ENCODE measurements around the gene CLN6. TPM values are rescaled to one million over a fixed set of nuclear protein-coding genes. Genes with fewer than 3 reads are reported as not detected.
A peak's percentile ranks its signal among the peaks of the same experiment; 100 is the strongest.

CLN6 gene
- total RNA-seq, result 9.9 TPM
- long read RNA-seq, partial matches to known transcripts, result 0 of 7 reads
- long read RNA-seq, other reads (novel, unspliced or antisense), result 2 of 7 reads

DNA sequence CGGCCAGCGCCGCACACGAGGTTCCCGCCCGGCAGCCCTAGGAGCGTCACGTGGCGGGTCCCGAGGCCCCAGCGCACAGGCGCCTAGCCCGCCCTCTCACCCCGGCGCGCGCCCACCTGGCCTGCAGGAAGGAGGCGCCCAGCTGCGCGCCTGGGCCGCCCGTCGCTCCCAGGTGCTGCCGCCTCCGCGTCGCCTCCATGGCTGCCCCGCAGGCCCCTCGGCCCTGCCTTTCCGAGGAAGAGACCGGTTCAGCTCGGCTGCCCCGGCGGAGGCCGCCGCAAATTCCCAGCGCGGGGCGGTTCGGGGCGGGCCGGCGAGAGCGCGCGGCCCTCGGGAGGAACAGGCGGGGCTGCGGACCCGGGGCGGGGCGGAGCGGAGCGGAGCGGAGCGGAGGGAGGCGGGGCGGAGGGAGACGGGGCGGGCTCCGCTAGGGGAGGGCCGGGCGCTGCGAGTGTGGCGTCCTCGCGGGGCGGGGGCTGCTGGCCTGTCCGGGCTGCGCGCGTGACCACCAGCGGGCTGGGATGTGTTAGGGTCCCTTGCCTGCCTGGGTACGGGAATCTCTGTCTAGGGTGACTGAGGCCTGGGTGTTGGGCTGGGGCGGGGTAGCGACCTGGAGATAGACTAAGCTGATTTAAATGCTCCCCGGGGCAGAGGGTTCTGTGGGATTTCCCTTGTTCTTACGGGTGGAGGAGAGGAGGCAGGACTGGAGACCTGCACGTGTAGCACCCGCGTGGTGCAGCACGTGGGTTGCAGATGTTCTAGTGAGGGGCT lies at the start of gene CLN6:
Gene CLN6 (minus strand): TSS at position 343 of the 771 bp plus-strand sequence. CDS start 144 bp downstream, at position 199.
- intact Hi-C loops (cut with micrococcal nuclease), result no loop called here
- ATAC-seq (peak; percentile 98), DNase-seq (peak; percentile 90)

DNA sequence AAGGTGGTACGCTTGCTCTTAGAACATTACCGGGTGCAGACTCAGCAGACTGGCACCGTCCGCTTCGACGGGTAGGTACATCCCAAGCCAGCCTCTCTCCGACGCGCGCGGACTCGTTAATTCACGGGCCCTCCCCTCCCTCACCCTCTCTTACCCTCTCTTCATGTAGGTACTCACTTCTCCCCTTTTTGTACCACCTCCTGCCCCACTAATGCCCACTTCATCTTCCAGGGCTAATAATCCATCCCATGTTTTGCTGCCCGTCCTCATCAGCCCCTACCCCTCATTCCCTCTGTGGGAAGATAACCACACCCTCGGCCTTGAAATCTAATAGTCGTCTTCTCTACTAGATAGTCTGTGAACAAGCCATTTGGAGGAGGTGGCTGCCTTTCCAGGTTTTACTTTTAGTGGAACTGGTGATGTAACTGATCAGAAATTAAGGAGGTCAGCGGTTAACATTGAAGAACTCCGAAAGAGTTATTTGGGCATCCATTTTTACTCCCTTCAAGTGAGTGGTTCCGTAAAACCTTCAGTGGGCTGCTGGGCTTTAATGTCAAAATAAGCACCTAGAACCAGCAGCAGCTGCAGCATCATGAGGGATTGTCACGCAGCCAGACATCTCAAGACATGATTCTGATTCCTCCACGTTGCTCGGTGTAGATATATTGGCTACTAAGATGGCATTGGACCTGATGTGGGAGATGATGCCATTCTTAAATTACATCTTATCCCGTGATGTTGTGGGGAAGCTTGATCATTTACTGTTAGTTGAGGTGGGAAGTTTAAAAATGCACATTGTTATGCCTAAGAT lies 49.3 kb upstream of the CLN6 start:
- no peak for DNase-seq
- intact Hi-C loops (cut with micrococcal nuclease), result no loop called here
- peak; percentile 0 for ATAC-seq

DNA sequence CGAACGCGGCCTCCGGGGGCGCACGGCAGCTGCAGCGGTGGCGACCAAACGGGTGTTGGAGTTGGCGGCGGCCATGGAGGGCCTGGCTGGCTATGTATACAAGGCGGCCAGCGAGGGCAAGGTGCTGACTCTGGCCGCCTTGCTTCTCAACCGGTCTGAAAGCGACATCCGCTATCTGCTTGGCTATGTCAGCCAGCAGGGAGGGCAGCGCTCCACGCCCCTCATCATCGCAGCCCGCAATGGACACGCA lies 48.7 kb upstream of the CLN6 start:
- no peak for ATAC-seq
- no peak for DNase-seq
- intact Hi-C loops (cut with micrococcal nuclease), result no loop called here

DNA sequence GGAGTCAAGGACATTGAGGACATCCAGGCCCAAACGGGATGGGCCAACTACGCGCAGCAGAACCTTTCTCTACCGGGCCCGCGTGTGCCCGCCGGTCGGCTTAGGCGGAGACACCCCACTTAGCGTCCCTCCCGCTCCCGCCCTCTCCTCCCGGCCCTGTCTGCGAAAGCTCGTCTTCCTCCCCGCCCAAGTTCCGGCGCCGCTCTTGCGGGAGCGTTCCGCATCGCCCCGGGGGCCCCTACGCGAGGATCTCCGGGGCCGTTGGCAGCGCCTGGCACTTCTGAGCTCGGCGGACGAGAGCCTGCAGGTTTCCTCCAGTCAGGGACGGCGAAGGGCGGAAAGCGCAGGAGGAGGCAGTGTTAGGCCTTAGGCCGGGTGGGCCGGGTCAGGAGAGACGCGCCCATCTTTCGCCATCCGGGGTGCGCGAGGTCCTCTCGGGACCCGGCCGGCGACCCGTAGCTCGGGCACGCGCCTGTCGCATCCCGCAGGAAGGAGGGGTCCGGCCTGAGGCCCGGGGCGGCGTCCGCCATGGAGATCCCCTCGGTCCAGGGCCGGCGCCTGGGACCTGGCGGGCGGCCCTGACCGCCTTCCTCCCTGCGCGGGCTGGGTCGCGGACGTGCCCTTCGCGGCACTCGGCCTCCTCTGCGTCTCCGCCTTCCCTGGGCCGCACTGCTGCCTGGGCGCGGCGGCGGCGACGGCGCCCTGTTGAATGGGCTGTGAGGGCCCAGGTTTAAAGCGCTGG lies 48.2 kb upstream of the CLN6 start, which contains the start of gene FEM1B:
Gene FEM1B (plus strand): TSS at position 143 of the 742 bp plus-strand sequence. CDS start 673 bp downstream, outside the sequence.
- ATAC-seq, result peak; percentile 91
- intact Hi-C loops (cut with micrococcal nuclease), result no loop called here

DNA sequence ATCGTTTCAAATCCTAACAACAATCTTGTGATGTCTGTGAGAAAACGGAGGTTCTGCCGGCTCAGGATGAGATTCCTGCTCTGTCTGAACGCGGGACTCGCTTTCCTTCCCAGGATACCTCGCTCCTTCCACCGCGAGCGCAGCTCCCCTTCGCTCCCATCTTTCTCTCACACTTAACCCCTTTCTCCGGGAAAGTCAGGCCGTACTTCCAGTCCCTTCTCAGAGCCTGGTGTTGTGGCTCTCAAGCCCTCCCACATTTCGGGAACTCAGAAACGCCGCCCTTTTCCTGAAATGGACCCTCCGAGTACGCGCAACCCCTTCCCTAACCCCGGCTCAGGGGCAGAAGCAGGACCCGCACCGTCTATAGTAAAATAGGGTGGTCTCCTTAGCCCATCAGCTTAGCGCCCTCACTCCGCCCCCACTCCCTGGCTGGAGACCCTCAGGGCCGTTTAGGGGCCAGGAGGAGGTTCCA lies 47.6 kb upstream of the CLN6 start:
- ATAC-seq (peak; percentile 41), DNase-seq (no peak)
- intact Hi-C loops (cut with micrococcal nuclease), result no loop called here

More for the DNA sequence above, 48.2 kb upstream of the CLN6 start, which contains the start of gene FEM1B:
- peak; percentile 93 for DNase-seq

DNA sequence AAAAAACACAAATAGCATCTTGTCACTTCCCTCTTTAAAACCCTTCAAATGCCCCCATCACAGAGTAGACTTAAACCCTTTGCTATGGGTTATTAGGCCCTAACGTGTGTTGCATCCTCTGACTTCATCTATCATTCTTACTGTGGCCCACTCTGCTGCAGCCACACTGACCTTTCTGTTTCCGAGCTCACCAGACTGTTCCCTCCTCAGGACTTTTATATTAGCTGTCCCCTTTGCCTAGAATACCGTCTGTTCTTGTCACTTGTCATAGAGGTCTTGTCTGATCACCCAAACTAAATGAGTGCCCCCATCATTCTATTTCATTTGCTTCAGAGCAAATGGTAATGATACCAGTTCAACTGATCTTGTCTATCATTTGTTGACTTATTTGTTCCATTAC lies 47.1 kb upstream of the CLN6 start:
- intact Hi-C loops (cut with micrococcal nuclease), result no loop called here
- ATAC-seq (no peak), DNase-seq (no peak)

DNA sequence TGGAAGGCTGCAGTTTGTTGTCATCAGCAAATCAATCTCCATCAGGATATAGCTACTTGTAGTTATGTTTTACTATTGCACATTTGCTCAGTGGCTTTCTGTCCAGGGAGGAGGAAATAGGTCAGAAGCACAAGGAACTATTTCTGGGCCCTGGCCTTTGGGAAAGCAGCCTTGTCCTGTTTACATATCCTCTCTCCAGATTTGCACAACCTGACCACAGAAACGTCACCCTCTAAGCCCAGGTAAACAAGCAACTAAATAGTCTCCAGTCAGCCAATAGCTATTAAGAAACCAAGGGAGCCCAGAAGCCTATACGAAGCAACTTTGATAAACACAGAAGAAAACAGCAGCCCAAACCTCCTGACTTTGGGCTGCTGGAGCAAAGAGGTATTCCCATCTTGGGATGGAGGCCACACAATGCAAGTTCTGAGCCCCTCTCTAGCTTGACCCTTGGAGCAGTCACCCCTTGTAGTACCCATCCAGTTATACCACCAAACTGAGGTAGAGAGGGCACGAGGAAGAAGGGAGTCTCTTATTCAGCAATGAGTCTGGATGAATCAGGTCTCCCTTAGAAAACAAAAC lies 45.7 kb upstream of the CLN6 start:
- no peak for DNase-seq
- no peak for ATAC-seq
- intact Hi-C loops (cut with micrococcal nuclease), result no loop called here

DNA sequence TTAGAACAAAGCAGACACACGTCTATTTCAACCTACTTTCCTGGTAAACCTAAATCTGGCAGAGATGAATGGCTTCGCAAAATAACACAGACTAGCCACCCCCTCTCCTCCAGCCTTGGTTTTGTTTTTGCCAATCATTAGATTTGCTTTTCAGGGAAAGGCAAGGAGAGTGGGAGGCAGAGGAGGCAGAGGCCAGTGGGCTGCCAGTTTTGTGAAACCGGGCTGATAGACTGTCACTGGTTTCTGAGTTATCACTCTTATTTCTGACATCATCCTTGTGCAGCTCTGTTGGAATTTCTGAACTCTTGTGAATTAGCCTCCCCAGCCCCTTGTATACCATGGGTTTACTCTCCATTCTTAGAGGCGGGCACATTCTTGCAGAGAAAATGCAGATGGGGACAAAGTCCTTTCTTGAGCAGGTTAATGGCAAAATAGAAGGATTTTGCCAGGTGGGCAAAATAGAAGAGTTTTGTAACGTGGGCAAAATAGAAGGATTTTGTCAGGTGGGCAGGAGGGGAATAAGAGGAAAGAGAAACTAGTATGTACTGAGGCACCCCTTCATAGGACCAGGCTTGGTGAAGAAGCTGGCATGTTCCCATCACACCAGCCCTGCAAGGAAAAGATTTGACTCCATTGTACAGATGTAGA lies 44.8 kb upstream of the CLN6 start:
- ATAC-seq, result no peak
- intact Hi-C loops (cut with micrococcal nuclease), result no loop called here
- no peak for DNase-seq

DNA sequence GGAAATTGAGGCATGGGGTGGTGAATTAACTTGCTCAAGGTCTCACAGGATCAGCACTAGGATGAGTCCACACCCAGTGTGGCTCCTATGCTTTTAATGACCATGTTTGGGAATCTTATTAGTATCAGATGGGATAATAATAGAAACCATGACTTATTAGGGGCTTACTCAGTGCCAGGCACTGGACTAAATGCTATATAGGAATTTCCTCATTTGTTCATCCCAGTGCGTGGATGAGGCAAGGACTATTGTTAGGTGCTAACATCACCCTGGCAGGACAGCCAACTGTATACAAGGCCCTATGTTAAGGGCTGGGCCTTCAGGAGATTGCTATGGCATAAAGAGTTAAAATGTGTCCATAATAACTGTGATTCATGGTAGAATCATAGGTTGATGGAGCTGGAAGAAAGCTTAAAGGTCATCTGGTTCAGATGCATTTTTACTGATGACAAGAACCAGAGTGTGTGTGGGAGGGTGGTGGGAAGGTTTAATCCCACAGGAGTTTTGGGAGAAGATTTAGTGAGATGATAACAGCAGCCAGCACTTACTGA lies 43.3 kb upstream of the CLN6 start:
- ATAC-seq, result peak; percentile 17
- intact Hi-C loops (cut with micrococcal nuclease), result no loop called here

DNA sequence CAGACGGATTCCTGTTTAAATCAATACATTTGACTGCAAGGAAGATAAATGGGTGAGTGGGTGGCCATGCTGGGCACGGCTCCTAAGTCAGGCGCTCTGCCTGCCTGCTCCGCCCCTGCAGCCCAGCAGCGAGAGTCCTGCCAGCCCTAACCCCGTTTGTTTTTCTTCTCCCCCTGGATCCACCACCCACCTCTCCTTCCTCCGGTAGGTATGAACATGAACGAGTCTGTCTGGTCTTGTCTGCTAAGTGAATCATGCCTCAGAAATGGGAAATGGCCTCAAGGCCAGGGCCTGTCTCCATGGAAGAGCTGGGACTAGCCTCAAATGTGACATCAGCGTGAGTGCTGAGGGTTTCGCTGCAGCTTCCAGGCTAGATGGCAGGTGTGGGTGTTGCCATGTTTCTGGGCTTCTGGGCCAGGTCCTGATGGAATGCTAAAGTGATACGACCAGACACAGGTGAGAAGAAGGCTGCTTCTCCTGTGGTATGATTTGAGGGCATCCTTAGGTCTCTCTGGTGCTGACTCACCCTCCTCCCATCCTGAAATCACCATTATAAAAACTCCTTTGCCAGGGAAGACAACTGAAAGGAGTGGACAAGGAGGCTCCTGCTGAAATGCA lies 42.4 kb upstream of the CLN6 start:
- intact Hi-C loops (cut with micrococcal nuclease), result no loop called here
- no peak for DNase-seq

More for the DNA sequence above, 43.3 kb upstream of the CLN6 start:
- no peak for DNase-seq

DNA sequence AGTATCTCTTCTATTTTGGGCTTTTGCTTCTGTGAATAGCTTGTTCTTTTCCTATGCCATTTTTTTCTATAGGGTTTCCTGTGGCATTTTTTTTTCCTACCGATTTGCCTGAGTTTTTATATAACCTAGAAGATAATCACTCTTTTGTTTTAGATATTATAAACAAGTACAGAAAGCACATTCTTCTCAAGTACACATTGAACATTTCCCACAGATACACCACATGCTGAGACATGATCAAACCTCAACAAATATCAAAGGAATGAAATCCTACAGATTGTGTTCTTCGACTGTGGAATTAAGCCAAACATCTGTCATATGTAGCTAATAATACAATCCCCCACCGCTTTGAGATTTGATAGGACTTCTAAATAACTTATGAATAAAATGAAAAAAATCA lies 38.9 kb upstream of the CLN6 start:
- intact Hi-C loops (cut with micrococcal nuclease), result no loop called here

More for the DNA sequence above, 42.4 kb upstream of the CLN6 start:
- ATAC-seq, result peak; percentile 35

DNA sequence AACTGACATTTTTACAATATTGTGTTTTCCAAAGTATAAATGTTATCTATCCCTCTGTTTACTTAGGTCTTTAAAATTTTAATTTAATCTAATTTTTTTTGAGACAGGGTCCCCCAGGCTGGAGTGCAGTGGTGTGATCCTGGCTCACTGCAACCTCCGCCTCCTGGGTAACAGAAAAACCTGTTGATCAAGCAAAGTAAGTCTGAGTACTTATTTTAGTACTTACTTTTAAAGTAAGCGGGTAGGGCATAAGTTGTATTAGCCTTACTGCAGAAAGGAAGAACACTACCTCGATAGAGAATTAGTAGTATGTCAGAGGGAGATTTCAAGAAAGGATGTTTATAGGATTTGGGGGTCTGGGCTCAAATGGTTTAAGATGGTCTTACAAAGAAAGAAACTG lies 36.1 kb upstream of the CLN6 start:
- ATAC-seq (no peak), DNase-seq (no peak)
- intact Hi-C loops (cut with micrococcal nuclease), result no loop called here

More for the DNA sequence above, 38.9 kb upstream of the CLN6 start:
- ATAC-seq (no peak), DNase-seq (no peak)

DNA sequence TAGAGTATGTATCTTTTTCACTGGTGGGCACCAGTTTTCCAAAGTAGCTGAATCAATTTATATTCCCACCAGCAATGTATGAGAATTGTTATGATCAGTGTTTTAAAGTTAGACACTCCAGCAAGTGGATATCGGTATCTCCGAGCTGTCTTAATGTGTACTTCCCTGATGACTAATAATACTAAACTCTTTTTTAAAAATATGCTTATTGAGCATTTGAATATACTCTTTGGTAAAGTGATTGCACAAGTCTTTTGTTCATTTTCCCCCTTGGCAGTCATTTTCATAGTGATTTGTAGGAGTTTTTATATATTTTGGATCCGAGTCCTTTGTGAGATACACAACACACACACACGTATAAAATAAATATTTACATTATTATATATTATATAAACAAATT lies 35.6 kb upstream of the CLN6 start:
- no peak for DNase-seq
- ATAC-seq, result no peak
- intact Hi-C loops (cut with micrococcal nuclease), result no loop called here

DNA sequence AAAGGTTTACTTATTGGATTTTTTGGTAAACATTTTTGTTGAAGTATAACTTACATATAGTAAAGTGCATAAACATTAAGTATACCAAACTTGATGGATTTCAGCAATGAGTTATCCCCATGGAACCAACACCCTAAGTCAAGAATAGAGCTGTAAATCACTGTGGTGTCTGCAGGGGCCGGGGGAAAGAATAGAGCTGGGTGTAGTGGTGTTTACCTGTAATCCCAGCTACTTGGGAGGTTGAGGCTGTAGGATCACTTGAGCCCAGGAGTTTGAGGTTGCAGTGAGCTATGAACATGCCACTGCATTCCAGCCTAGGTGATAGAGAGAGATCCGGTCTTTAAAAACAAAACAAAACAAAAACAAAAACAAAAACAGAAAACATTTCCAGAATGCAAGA lies 34.8 kb upstream of the CLN6 start:
- DNase-seq (no peak), ATAC-seq (no peak)
- intact Hi-C loops (cut with micrococcal nuclease), result no loop called here

DNA sequence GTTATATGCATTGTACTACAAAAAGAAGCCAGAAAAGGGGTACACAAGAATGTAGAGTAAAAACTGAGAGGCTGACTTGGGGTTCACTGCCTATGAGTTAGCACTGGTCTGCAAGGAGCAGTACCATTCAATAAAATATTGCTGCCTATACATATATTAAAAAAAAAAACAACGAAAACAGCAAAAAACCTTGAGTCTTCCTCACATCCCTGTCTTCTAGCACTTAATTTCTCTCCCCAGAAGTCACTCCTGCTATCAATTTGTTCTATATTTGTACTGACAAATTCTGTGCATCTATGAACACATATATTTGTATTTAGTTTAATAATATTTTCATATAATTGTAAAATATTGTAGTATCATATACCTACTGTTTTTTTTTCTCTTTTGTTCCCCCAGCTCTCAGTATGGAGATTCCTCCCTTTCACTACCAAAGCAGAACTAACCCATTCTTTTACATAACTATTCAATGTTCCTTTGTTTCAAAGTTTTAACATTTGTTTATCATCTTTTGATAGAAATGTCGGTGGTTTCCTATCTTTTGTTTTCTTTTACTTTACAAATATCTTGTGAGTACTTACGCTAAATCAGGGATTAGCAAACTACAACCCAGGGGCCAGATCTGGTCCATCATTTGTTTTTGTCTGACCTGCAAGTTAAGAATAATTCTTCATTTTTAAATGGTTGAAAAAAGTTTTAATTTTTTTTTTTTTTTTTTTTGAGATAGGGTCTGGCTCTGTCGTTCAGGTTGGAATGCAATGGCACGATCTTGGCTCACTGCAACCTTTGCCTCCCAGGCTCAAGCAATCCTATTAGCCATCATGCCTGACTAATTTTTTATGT lies 33.2 kb upstream of the CLN6 start:
- intact Hi-C loops (cut with micrococcal nuclease), result no loop called here
- DNase-seq (no peak), ATAC-seq (no peak)

DNA sequence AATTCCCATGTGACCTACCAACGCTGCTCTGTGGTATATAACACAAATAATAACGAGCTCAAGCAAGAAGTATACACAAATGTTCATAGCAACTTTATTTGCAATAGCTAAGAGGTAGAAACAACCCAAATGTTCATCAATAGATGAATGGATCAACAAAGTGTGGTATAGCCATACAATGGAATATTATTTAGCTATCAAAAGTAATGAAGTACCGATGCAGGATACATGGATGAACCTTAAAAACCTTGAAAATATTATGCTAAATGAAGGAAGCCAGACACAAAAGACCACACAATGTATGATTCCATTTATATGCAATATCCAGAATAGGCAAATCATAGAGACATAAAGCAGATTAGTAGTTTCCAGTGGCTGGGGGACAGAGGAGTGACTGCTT lies 32.5 kb upstream of the CLN6 start:
- ATAC-seq (no peak), DNase-seq (no peak)
- intact Hi-C loops (cut with micrococcal nuclease), result no loop called here

DNA sequence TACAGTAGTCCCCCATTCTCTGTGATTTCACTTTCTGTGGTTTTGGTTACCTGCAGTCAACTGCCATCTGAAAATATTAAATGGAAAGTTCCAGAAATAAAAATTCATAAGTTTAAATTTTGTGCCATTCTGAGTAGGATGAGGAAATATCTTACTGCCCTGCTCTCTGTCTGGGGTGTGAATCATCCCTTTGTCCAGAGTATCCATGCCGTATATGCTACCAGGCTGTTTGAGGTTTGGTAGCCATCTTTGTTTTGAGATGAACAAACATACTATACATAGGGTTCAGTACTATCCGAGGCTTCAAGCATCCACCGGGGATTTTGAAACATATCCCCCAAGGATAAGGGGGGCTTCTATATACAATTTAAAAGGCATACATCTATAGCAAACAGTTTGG lies 31.7 kb upstream of the CLN6 start:
- DNase-seq (no peak), ATAC-seq (no peak)
- intact Hi-C loops (cut with micrococcal nuclease), result no loop called here

All from left ventricle myocardium superior (tissue), 1 donor.